GM19240 (cell line): Measurements from ENCODE around the gene ORC1.
A peak's percentile ranks its signal among the peaks of the same experiment; 100 is the strongest.

Source experiments
- DNase-seq: peaks from one replicate; pipeline ENCODE4 v3.0.0; 2011; ENCODE audit warnings: low spot score; ENCODE audit not compliant: insufficient read length

Gene ORC1

GRCh38 chr1:52404116-52404974 lies at the start of gene ORC1, which contains the start of gene PRPF38A:
Gene ORC1 (minus strand): TSS chr1:52404423. CDS start chr1:52402223, 2,200 bp downstream.
Gene PRPF38A (plus strand): TSS chr1:52404602. CDS start chr1:52404750, 148 bp downstream.
- peak; percentile 92 for DNase-seq

GRCh38 chr1:52444463-52444862 lies 40.2 kb upstream of the ORC1 start:
- DNase-seq = no peak

- no peak for DNase-seq
Observed at GRCh38 chr1:52439976-52440375, 35.8 kb upstream of the ORC1 start.

GRCh38 chr1:52436817-52437216 lies 32.6 kb upstream of the ORC1 start:
- DNase-seq = no peak

- DNase-seq = no peak
Observed at GRCh38 chr1:52435650-52436049, 31.4 kb upstream of the ORC1 start.

- no peak for DNase-seq
Observed at GRCh38 chr1:52435211-52435610, 31.0 kb upstream of the ORC1 start.

- DNase-seq = no peak
Observed at GRCh38 chr1:52432807-52433206, 28.6 kb upstream of the ORC1 start.

- no peak for DNase-seq
Observed at GRCh38 chr1:52427152-52427551, 22.9 kb upstream of the ORC1 start.

GRCh38 chr1:52426371-52426770 lies 22.1 kb upstream of the ORC1 start:
- DNase-seq = no peak

GRCh38 chr1:52424813-52425212 lies 20.6 kb upstream of the ORC1 start:
- no peak for DNase-seq

- no peak for DNase-seq
Observed at GRCh38 chr1:52424231-52424636, 20.0 kb upstream of the ORC1 start.

- DNase-seq = no peak
Observed at GRCh38 chr1:52423771-52424170, 19.5 kb upstream of the ORC1 start.

GRCh38 chr1:52423055-52423454 lies 18.8 kb upstream of the ORC1 start:
- DNase-seq = no peak

- DNase-seq = no peak
Observed at GRCh38 chr1:52420713-52421112, 16.5 kb upstream of the ORC1 start.

GRCh38 chr1:52416811-52417210 lies 12.6 kb upstream of the ORC1 start:
- no peak for DNase-seq

- DNase-seq = no peak
Observed at GRCh38 chr1:52414942-52415341, 10.7 kb upstream of the ORC1 start.

GRCh38 chr1:52413410-52413989 lies 9.3 kb upstream of the ORC1 start:
- no peak for DNase-seq

GRCh38 chr1:52404975-52405338 lies 734 bp upstream of the ORC1 start:
- DNase-seq = no peak

- DNase-seq = peak; percentile 31
Observed at GRCh38 chr1:52403566-52404115, 582 bp downstream of the ORC1 start.

GRCh38 chr1:52402860-52403240 lies 1.4 kb downstream of the ORC1 start:
- DNase-seq = no peak

- no peak for DNase-seq
Observed at GRCh38 chr1:52400131-52400530, 4.1 kb downstream of the ORC1 start.

- DNase-seq = no peak
Observed at GRCh38 chr1:52399629-52400028, 4.6 kb downstream of the ORC1 start.

- no peak for DNase-seq
Observed at GRCh38 chr1:52393174-52393573, 11.0 kb downstream of the ORC1 start.
